ENCODE results near the gene ATP2B2.

DNA sequence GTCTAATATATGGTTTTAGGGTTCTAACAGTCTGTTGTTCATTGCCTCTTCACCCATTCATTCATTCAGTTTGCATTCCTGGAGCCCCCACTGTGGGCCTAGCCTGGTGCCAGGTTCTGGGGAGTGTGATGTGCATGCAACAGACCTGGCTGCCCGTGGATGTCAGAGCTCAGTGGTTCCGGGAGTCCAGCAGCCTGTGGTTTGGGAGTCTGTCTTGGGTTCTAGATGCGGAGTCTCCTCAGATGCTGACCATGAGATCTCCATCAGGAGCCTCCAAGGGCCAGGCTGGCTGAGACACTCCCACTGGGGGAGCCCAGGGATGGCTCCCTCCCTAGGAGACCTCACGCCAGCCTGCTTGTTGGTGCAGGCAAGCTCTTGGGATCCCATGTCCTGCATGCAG lies 92.3 kb downstream of the ATP2B2 start:
- TF ChIP-seq TCF4 (CRISPR knock-in tag; IDR thresholded peaks at IDR 0.05; ENCODE audit: borderline replicate concordance) (no peak), ESRRG (CRISPR knock-in tag; IDR thresholded peaks at IDR 0.05) (no peak), OSR1 (CRISPR knock-in tag; IDR thresholded peaks at IDR 0.05) (no peak), ZFP3 (CRISPR knock-in tag; IDR thresholded peaks at IDR 0.05) (no peak), PPARA (CRISPR knock-in tag; IDR thresholded peaks at IDR 0.05; ENCODE audit: borderline replicate concordance) (no peak), ZNF565 (CRISPR knock-in tag; conservative IDR thresholded peaks at IDR 0.05; ENCODE audit: low read depth) (no peak), SNAI2 (CRISPR knock-in tag; IDR thresholded peaks at IDR 0.05) (no peak), CSDC2 (CRISPR knock-in tag; IDR thresholded peaks at IDR 0.05) (no peak)
- TF ChIP-seq, protein P1, sequence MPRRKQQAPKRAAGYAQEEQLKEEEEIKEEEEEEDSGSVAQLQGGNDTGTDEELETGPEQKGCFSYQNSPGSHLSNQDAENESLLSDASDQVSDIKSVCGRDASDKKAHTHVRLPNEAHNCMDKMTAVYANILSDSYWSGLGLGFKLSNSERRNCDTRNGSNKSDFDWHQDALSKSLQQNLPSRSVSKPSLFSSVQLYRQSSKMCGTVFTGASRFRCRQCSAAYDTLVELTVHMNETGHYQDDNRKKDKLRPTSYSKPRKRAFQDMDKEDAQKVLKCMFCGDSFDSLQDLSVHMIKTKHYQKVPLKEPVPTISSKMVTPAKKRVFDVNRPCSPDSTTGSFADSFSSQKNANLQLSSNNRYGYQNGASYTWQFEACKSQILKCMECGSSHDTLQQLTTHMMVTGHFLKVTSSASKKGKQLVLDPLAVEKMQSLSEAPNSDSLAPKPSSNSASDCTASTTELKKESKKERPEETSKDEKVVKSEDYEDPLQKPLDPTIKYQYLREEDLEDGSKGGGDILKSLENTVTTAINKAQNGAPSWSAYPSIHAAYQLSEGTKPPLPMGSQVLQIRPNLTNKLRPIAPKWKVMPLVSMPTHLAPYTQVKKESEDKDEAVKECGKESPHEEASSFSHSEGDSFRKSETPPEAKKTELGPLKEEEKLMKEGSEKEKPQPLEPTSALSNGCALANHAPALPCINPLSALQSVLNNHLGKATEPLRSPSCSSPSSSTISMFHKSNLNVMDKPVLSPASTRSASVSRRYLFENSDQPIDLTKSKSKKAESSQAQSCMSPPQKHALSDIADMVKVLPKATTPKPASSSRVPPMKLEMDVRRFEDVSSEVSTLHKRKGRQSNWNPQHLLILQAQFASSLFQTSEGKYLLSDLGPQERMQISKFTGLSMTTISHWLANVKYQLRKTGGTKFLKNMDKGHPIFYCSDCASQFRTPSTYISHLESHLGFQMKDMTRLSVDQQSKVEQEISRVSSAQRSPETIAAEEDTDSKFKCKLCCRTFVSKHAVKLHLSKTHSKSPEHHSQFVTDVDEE (CRISPR knock-in tag; IDR thresholded peaks at IDR 0.05) = no peak
- TF ChIP-seq, protein P2, sequence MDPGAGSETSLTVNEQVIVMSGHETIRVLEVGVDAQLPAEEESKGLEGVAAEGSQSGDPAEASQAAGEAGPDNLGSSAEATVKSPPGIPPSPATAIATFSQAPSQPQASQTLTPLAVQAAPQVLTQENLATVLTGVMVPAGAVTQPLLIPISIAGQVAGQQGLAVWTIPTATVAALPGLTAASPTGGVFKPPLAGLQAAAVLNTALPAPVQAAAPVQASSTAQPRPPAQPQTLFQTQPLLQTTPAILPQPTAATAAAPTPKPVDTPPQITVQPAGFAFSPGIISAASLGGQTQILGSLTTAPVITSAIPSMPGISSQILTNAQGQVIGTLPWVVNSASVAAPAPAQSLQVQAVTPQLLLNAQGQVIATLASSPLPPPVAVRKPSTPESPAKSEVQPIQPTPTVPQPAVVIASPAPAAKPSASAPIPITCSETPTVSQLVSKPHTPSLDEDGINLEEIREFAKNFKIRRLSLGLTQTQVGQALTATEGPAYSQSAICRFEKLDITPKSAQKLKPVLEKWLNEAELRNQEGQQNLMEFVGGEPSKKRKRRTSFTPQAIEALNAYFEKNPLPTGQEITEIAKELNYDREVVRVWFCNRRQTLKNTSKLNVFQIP (CRISPR knock-in tag; IDR thresholded peaks at IDR 0.05; ENCODE audit: borderline replicate concordance, low read depth) = no peak

All from SK-N-SH treated with all-trans-retinoic acid at 6 μM for 48 hours (cell line).